Measurements from ENCODE around the gene HOXA5.

DNA sequence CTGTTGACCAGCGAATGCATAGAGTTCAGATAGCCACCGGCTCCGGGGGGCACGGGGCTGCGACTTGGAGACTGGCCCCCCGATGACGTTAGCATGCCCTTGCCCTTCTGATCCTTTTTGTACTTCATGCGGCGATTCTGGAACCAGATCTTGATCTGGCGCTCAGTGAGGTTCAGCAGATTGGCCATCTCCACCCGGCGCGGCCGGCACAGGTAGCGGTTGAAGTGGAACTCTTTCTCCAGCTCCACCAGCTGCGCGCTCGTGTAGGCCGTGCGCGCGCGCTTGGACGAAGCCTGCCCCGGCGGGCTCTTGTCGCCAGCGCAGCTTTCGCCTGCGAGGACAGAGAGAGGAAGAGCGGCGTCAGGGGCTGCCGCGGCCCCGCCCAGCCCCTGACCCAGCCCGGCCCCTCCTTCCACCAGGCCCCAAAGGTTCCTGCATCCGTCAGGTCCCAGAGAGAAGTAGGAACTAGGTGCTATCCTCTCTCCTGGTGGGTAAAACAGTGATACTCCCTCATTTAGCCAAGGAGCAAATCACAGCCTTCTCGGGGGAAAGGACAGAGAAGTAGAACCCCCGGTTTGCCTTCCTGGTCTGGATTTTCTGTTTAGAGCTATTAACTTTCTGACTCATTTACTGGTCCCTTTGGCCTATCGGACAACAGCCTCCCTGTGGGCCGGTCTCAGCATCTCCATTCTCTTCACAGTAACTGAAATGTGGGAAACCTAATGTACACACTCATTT lies 34.9 kb downstream of the HOXA5 start:
- TF ChIP-seq, protein P1, sequence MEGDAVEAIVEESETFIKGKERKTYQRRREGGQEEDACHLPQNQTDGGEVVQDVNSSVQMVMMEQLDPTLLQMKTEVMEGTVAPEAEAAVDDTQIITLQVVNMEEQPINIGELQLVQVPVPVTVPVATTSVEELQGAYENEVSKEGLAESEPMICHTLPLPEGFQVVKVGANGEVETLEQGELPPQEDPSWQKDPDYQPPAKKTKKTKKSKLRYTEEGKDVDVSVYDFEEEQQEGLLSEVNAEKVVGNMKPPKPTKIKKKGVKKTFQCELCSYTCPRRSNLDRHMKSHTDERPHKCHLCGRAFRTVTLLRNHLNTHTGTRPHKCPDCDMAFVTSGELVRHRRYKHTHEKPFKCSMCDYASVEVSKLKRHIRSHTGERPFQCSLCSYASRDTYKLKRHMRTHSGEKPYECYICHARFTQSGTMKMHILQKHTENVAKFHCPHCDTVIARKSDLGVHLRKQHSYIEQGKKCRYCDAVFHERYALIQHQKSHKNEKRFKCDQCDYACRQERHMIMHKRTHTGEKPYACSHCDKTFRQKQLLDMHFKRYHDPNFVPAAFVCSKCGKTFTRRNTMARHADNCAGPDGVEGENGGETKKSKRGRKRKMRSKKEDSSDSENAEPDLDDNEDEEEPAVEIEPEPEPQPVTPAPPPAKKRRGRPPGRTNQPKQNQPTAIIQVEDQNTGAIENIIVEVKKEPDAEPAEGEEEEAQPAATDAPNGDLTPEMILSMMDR (IDR thresholded peaks at IDR 0.05) = no peak
- no peak for TF ChIP-seq ZFX (IDR thresholded peaks at IDR 0.05; ENCODE audit: borderline replicate concordance)

Data from 22Rv1 (cell line).